ENCODE measurements around the gene OR2G2.

Gene OR2G2, protein sequence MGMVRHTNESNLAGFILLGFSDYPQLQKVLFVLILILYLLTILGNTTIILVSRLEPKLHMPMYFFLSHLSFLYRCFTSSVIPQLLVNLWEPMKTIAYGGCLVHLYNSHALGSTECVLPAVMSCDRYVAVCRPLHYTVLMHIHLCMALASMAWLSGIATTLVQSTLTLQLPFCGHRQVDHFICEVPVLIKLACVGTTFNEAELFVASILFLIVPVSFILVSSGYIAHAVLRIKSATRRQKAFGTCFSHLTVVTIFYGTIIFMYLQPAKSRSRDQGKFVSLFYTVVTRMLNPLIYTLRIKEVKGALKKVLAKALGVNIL

GRCh38 chr1:247588060-247588459, at the start of gene OR2G2:
TSS of gene OR2G2 (plus strand) at chr1:247588360. CDS start at chr1:247588360, 0 bp downstream.
- DNase-seq, result no peak

DNA sequence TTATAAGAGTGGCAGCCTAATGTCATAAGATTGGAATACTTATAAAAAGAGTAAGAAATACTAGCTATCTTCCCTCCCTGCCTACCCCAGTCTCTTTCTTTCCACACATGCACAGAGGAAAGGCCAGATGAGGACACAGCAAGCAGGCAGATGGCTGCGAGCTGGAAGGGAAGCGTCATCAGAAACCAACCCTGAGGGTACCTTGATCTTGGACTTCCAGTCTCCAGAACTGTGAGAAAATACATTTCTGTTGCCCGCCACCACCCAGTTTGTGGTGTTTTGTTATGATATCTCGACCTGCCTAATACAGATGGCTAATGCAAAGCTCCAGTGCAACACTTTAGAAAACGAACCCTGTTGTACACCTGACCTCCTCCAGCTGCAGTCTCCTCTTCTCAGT, 49.6 kb upstream of the OR2G2 start:
- DNase-seq, result no peak

DNA sequence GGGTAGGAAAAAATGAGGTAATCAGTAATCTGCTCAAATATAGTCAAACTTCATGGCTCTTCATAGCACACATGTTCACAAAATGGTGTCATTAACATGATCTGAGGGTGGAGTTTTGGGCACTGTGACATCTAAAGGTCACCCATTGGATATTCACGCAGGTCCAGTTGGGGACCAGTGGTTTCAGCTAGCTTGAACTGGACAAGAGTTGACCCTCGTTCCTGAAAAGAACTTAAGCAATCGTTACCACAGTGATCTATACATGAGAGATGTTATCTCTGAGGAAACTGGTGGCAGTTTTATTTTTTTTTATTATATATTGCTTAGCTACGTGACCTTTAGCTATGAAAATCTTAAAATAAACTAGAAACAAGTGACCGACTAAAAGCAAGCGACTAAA, 48.9 kb upstream of the OR2G2 start:
- no peak for DNase-seq

GRCh38 chr1:247540581-247540980, 47.6 kb upstream of the OR2G2 start:
- no peak for DNase-seq

DNA sequence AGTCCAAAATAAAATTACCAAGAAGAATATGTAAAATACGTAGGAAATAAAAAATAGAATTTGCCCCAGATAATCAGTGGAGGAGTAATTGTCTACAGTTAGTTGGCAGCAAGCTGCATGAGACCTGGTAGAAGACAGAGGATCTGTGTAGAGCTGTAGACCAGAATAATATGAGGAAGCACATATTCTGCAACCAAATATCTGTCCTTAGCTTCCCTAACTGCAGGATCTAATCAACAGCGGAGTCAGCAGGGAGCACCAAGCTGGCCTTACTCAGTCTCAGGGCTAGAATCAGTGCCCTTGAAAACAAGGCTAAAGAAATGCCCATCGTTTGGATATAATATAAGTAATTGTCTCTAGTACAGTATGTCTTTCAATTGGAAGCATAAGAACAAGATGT, 45.3 kb upstream of the OR2G2 start:
- DNase-seq, result no peak

GRCh38 chr1:247548092-247548491, 40.1 kb upstream of the OR2G2 start:
- DNase-seq, result peak; percentile 23

DNA sequence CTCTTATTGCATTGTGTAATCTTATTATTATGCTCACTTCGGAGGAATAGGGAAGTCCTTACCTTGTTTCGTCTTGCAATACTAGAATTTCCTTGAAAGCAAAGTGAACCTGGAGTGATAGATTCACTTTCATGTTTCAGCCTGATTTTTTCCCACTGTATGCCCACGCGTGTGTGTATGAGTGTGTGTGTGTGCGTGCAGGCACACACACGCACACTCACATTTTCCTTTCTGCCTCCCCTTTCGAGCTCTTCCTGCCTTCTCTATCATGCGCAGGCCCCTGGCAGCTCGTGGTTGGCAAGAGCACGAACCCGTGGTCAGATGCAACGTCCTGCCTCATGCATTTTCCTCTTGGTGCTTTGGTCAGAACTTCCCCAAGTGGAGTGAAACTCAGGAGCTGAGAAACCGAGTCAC, 39.4 kb upstream of the OR2G2 start, which contains the start of gene GCSAML:
Gene GCSAML, plus strand, starts transcription at position 366 of the 414 bp plus-strand sequence. CDS start 58 bp downstream, outside the sequence.
- no peak for DNase-seq

DNA sequence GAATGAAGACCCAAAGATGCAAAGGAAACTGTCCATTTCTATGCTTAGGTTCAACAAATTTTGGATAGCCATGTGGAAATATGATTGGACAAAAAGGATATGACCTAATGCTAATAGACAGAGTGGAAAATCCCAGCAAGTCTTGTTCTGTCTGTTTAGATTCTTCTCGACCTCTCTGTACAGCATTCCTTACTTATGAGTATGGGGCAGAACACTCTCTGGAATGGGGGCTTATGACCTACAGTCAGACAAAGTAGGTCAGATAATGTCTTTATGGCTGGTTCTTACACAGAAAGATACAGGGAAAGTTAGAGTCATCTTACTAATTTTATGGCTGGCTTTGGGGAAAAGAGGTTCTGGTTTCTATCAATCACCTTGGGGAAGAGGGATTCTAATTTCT, 36.4 kb upstream of the OR2G2 start:
- no peak for DNase-seq

DNA sequence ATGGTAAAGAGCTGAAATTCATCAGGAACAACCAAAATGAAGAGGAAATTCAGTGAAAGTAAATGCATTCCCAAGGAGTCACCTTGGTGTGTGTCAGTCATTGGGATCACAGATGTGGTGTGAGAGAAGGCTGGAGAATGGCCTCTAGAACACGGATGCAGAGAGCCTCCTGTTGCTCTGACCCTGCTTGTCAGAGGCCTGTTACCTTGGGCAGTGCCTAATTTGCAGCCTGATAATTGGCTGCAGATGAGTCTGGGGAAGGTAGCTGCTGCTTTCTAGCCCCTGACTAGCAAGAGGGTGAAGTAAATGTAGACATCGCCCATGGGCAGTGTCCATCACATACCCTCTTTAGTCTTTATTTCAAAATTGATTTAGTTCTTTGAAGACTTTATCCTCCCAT, 35.9 kb upstream of the OR2G2 start:
- DNase-seq, result no peak

GRCh38 chr1:247557926-247558674, 30.1 kb upstream of the OR2G2 start:
- no peak for DNase-seq

DNA sequence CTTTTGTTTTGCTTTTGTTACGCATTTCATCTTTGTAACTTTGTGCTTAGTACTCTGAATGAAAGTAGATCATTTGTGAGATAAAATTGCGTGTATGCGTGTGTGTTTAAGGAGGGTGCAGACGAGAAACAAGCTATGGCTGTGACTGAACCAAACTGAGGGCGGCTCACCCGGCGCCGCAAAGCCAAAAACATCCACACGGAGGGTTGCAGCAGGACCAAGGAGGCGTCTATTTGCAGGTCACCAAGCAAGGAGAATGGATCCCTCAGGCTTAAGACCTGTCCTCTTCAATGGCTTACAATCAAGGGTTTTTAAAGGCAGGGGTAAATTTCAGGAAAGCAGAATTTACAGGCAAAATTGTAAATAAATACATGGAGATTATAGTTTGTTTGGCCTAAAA, 26.4 kb upstream of the OR2G2 start:
- no peak for DNase-seq

GRCh38 chr1:247562198-247562597, 26.0 kb upstream of the OR2G2 start:
- DNase-seq, result no peak

DNA sequence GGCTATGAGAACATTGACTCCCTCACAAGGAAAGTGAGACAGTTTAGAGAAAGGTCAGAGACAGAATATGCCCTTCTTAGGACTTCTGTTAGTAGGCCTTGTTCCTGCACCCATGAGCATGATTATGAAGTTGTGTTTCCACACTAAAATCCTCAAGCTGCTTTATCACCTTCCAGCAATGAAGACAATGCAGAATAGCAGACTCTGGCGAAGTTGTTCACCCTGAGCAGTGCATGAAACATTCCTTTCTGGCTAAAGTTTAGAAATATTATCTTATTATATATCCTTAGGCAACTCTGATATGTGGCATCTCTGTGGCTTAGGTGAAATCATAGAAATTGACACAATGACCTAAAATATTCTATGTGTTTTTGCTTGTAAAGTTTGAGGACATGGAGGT, 13.9 kb upstream of the OR2G2 start:
- no peak for DNase-seq

DNA sequence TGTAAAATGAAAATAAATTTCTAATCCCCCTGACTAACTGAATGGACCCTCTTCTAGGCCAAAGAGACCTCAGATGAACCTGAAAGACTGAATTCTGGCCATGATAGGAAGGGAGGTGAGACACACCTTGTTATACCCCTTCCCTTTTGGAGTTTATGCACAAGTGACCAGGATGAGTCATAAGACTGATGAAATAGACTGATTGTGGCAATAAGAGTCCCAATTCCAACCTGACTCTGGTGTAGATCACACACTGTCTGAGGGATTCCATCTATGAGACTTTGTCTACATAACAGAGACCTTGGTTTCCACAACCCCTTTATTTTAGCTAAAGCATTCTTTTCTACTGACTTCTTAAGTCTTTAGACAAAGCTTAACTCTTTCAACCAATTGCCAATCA, 13.5 kb upstream of the OR2G2 start:
- DNase-seq, result no peak

GRCh38 chr1:247576514-247576913, 11.6 kb upstream of the OR2G2 start:
- no peak for DNase-seq

DNA sequence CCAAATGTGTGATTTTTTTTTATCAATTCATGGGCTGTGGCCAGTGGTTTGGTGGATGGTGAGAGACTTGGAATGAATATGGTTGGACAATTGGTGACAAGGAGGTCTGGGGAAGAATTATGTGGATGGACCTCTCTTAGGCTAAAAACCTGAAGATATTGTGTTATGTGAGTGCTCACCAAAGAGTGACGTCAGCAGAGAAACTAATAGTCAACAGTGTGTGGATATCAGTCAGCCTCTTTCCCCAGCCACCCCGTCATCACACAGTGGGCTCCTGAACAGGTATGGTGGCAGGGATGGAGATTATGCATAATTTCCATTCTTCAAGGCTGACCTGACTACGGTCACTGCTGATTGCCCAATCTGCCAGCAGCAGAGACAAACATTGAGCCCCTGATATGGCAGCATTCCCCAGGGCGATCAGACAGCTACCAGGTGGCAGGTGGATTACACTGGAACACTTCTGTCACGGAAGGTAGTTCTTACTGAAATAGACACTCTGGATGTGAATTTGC, 9.2 kb upstream of the OR2G2 start:
- no peak for DNase-seq

- no peak for DNase-seq
Observed at GRCh38 chr1:247605286-247605685, 17.1 kb downstream of the OR2G2 start, which contains the start of gene OR2G3. TSS of gene OR2G3 (plus strand) at chr1:247605586. CDS start at chr1:247605586, 0 bp downstream.

- no peak for DNase-seq
Observed at GRCh38 chr1:247613405-247613804, 25.2 kb downstream of the OR2G2 start.

DNA sequence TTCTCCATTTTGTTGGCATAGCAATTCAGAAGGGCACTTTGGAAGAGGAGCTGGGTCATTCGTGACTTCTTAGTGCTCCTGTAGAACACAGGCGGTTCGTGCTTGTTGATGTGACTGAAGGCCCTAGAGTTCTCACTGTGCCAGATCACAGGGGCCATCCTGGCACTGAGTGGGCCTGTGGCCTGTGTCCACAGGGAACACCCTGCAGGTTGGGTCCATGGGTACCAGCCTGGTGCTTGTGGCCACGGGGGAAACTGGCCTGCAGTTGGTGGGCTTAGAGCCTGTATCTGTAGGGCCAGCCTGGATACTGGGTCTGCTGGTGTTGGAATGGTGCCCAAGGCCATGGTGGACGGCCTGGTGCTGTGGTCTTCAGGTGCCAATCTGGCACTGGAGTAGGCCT, 26.5 kb downstream of the OR2G2 start:
- DNase-seq, result no peak

GRCh38 chr1:247627951-247628350, 39.8 kb downstream of the OR2G2 start:
- DNase-seq, result no peak

DNA sequence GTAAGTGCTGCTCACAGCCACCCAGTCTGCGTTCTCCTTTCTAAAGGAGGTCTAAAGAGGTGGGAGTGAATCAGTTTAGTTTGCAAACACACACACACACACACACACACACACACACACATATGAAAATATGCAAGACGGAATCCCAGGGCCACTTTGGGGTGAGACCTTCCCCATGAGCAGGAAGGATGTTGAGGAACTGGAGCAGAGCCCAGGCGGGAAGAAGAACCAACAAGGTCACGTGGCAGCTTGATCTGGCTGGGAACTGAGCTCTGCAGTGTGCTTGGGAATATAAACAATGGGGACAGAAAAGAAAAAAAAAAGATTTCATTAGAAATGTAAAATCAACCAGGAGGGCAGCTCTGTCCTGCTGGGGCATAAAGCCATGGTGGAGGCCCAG, 49.9 kb downstream of the OR2G2 start:
- DNase-seq, result no peak

GRCh38 chr1:247638781-247639180, 50.6 kb downstream of the OR2G2 start:
- no peak for DNase-seq

Data from CD4-positive, alpha-beta T cell treated with Interferon gamma for 1 hour (primary cell).